IPS-18a (cell line): ENCODE measurements around the gene IL17RD.

ENCODE experiments used
- H3K27ac ChIP-seq: one replicate; pipeline ENCODE4 v1.5.1; 2013; ENCODE audit warnings: low read length
- H3K27me3 ChIP-seq: one replicate; pipeline ENCODE4 v1.6.1; 2013; ENCODE audit warnings: mild to moderate bottlenecking, low read length; ENCODE audit not compliant: control insufficient read depth, insufficient read depth
- H3K36me3 ChIP-seq: one replicate; pipeline ENCODE4 v1.6.1; 2013; ENCODE audit warnings: low read depth, low read length; ENCODE audit not compliant: control insufficient read depth
- H3K4me1 ChIP-seq: one replicate; pipeline ENCODE4 v1.6.1; 2013; ENCODE audit warnings: low read depth, low read length; ENCODE audit not compliant: control insufficient read depth
- H3K4me3 ChIP-seq: one replicate; pipeline ENCODE4 v1.5.1; 2013; ENCODE audit warnings: low read length
- H3K9ac ChIP-seq: one replicate; pipeline ENCODE4 v1.6.1; 2013; ENCODE audit warnings: mild to moderate bottlenecking, low read length, moderate library complexity
- H3K9me3 ChIP-seq: one replicate; pipeline ENCODE4 v1.6.1; 2013; ENCODE audit warnings: low read depth, low read length; ENCODE audit not compliant: control insufficient read depth

The IL17RD gene

DNA sequence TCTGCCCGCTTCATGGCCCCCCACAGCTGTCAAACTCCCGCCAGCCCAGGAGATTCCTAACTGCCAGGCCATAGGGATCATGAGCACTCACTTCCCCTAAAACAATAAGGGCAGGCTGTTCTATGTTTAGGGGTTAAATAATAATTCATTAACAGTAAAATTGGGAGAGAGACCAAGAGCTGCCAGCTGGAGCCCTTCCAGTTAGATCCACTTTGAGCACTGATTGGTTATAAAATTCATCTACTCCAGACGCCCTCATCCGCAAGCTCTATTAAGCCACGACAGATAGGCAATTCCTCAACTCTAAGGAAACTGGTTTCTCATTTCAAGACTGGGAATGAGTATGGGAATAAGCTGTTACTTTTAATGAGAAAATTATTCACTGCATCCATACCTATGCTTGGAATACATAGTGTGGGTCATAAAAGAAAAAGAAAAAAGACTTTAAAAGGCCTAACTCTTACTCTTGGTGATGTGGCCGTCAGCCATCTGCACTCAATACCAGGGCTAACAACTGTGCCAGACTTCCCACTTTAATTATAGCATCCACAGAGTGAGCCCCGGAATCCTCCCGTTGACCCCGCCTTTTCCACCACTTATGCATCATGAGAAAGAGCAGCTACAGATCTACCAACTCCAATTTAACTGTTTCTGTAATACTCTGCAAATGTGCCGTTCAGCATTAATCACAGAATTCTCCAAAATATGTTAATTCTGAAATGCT, 44.5 kb downstream of the IL17RD start:
- no peaks in the 10 kb centered on the region for H3K36me3 ChIP-seq
- peaks cover 23% of the 10 kb centered on the region for H3K4me1 ChIP-seq
- H3K9ac ChIP-seq = no peak overlapping the region
- H3K27me3 ChIP-seq = peaks cover 5% of the 10 kb centered on the region
- no peak overlapping the region for H3K27ac ChIP-seq
- H3K9me3 ChIP-seq = no peaks in the 10 kb centered on the region
- H3K4me3 ChIP-seq = no peak overlapping the region

DNA sequence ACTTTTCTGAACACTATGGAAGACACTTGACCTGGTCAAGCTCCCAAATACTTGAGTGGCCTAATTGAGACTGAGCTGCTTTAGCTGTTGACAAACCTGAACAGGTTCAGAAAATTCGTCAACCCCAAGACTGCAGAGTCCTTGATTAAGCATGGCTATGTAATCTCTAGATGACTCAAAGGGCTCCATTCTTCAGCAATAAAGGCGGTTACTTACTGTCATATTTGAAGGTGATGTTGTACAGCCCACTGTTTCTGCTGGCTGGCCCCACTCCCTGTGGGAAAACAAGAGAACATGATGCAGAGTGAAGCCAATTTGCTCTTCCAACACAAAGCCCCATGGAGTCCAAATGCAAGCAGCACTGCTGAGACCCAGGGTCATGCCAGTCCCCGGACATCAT, 45.1 kb downstream of the IL17RD start:
- Histone ChIP-seq H3K4me3 (no peak overlapping the region), H3K27ac (no peak overlapping the region), H3K9me3 (no peaks in the 10 kb centered on the region), H3K4me1 (peaks cover 22% of the 10 kb centered on the region), H3K9ac (no peak overlapping the region), H3K36me3 (no peaks in the 10 kb centered on the region), H3K27me3 (no peaks in the 10 kb centered on the region)

- Histone ChIP-seq H3K27ac (no peak overlapping the region), H3K9me3 (no peaks in the 10 kb centered on the region), H3K4me1 (peaks cover 12% of the 10 kb centered on the region), H3K36me3 (peaks cover 5% of the 10 kb centered on the region), H3K4me3 (no peak overlapping the region), H3K9ac (no peak overlapping the region), H3K27me3 (no peaks in the 10 kb centered on the region)
Measured at GRCh38 chr3:57118254-57118653, 46.9 kb downstream of the IL17RD start.

GRCh38 chr3:57116501-57116900, 48.7 kb downstream of the IL17RD start:
- Histone ChIP-seq H3K36me3 (peaks cover 9% of the 10 kb centered on the region), H3K9ac (no peak overlapping the region), H3K27ac (no peak overlapping the region), H3K4me1 (peaks cover 16% of the 10 kb centered on the region), H3K9me3 (no peaks in the 10 kb centered on the region), H3K27me3 (no peaks in the 10 kb centered on the region), H3K4me3 (no peak overlapping the region)

- H3K27me3 ChIP-seq = no peaks in the 10 kb centered on the region
- H3K4me1 ChIP-seq = peaks cover 36% of the 10 kb centered on the region
- H3K36me3 ChIP-seq = peaks cover 24% of the 10 kb centered on the region
- H3K9me3 ChIP-seq = no peaks in the 10 kb centered on the region
- H3K4me3 ChIP-seq = no peak overlapping the region
- no peak overlapping the region for H3K27ac ChIP-seq
- H3K9ac ChIP-seq = no peak overlapping the region
Measured at GRCh38 chr3:57112206-57112605, 52.9 kb downstream of the IL17RD start.

- H3K27me3 ChIP-seq = no peaks in the 10 kb centered on the region
- H3K4me1 ChIP-seq = peaks cover 33% of the 10 kb centered on the region
- no peak overlapping the region for H3K27ac ChIP-seq
- no peak overlapping the region for H3K9ac ChIP-seq
- H3K9me3 ChIP-seq = no peaks in the 10 kb centered on the region
- peaks cover 34% of the 10 kb centered on the region for H3K36me3 ChIP-seq
- H3K4me3 ChIP-seq = peak overlapping the region; percentile 5
Measured at GRCh38 chr3:57110798-57111197, 54.4 kb downstream of the IL17RD start.

DNA sequence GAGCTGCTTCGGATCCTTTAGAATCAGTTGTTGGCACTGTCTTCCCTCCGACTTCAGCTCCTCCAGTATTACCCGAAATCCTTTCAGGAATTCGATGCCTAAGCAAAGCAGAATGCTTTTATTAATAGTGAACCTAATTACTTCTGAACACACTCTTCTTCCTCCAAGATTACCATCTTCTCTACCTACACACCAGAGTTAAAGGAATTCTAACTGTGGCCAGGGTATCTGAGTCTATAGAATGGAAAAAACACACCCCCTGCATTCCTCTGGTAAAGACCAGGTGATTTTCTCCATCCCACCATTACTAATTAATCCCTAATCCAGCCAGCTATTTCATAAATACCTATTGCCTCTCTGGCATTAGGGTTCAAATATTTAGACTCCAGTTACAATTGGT, 54.9 kb downstream of the IL17RD start:
- peaks cover 38% of the 10 kb centered on the region for H3K36me3 ChIP-seq
- no peaks in the 10 kb centered on the region for H3K9me3 ChIP-seq
- H3K9ac ChIP-seq = no peak overlapping the region
- no peaks in the 10 kb centered on the region for H3K27me3 ChIP-seq
- no peak overlapping the region for H3K27ac ChIP-seq
- peaks cover 30% of the 10 kb centered on the region for H3K4me1 ChIP-seq
- H3K4me3 ChIP-seq = no peak overlapping the region

- Histone ChIP-seq H3K36me3 (peaks cover 44% of the 10 kb centered on the region), H3K4me3 (no peak overlapping the region), H3K27me3 (no peaks in the 10 kb centered on the region), H3K9ac (no peak overlapping the region), H3K4me1 (peaks cover 30% of the 10 kb centered on the region), H3K27ac (no peak overlapping the region), H3K9me3 (no peaks in the 10 kb centered on the region)
Measured at GRCh38 chr3:57109437-57110199, 55.5 kb downstream of the IL17RD start.

- Histone ChIP-seq H3K27me3 (no peaks in the 10 kb centered on the region), H3K9me3 (no peaks in the 10 kb centered on the region), H3K9ac (no peak overlapping the region), H3K4me3 (no peak overlapping the region), H3K27ac (no peak overlapping the region), H3K36me3 (peaks cover 47% of the 10 kb centered on the region), H3K4me1 (peaks cover 30% of the 10 kb centered on the region)
Measured at GRCh38 chr3:57108684-57109083, 56.5 kb downstream of the IL17RD start.

DNA sequence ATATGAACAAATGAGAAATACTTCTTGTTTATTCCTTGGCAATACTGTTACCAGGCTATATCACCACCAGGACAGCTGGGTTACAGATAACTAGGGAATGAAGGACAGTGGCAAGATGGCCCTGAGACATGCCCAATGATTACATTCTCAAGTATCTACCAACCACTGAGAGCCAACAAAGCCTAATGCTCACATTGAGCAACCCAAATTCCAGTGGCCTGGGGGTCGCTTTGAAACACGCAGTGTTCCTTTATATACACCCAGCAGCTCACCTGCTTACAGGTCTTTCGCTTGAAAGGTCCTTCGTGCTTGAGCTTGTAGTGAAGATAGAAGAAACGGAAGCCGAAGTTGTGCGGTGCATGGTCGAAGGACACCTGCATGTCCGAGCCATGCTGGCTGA, 59.6 kb downstream of the IL17RD start:
- H3K9ac ChIP-seq = no peak overlapping the region
- peaks cover 72% of the 10 kb centered on the region for H3K36me3 ChIP-seq
- no peaks in the 10 kb centered on the region for H3K9me3 ChIP-seq
- H3K27me3 ChIP-seq = no peaks in the 10 kb centered on the region
- H3K27ac ChIP-seq = no peak overlapping the region
- H3K4me1 ChIP-seq = peaks cover 17% of the 10 kb centered on the region
- no peak overlapping the region for H3K4me3 ChIP-seq

- Histone ChIP-seq H3K4me1 (no peaks in the 10 kb centered on the region), H3K27me3 (no peaks in the 10 kb centered on the region), H3K9ac (no peak overlapping the region), H3K27ac (no peak overlapping the region), H3K9me3 (no peaks in the 10 kb centered on the region), H3K36me3 (peaks cover 86% of the 10 kb centered on the region), H3K4me3 (no peak overlapping the region)
Measured at GRCh38 chr3:57100046-57100695, 65.0 kb downstream of the IL17RD start.
